Mesendoderm (in vitro differentiated cells): ENCODE results near the gene MKNK1.

Source experiments
- DNase-seq: peaks from one replicate; pipeline ENCODE4 v3.0.0; 2013
- H2AK5ac ChIP-seq: 2 replicates; pipeline ENCODE4 v1.6.1; 2013; ENCODE audit warnings: low read length, inconsistent platforms
- H2BK120ac ChIP-seq: 2 replicates; pipeline ENCODE4 v1.6.1; 2013; ENCODE audit warnings: low read depth, mild to moderate bottlenecking, low read length, moderate library complexity, mixed read lengths
- H2BK15ac ChIP-seq: replicated peaks from 2 replicates; pipeline ENCODE4 v1.6.1; 2013; ENCODE audit warnings: low read depth, mild to moderate bottlenecking, moderate library complexity
- H2BK5ac ChIP-seq: 2 replicates; pipeline ENCODE4 v1.6.1; 2013; ENCODE audit warnings: low read length, inconsistent platforms
- H3K18ac ChIP-seq: 2 replicates; pipeline ENCODE4 v1.6.1; 2013; ENCODE audit warnings: mild to moderate bottlenecking, low read length, mixed read lengths
- H3K23ac ChIP-seq: one replicate; pipeline ENCODE4 v1.6.1; 2013; ENCODE audit warnings: low read length
- H3K27ac ChIP-seq: 2 replicates; pipeline ENCODE4 v1.5.1; 2013; ENCODE audit warnings: low read depth, mild to moderate bottlenecking, inconsistent platforms, low read length, moderate library complexity
- H3K27me3 ChIP-seq: 2 replicates; pipeline ENCODE4 v1.6.1; 2013; ENCODE audit warnings: low read length, control low read depth, mild to moderate bottlenecking, inconsistent platforms; ENCODE audit not compliant: insufficient read depth, poor library complexity
- H3K36me3 ChIP-seq: 2 replicates; pipeline ENCODE4 v1.6.1; 2013; ENCODE audit warnings: low read length, inconsistent platforms; ENCODE audit not compliant: control insufficient read depth, insufficient read depth
- H3K4ac ChIP-seq: one replicate; pipeline ENCODE4 v1.6.1; 2013; ENCODE audit warnings: low read depth, mild to moderate bottlenecking, low read length, moderate library complexity
- H3K4me1 ChIP-seq: 2 replicates; pipeline ENCODE4 v1.6.1; 2013; ENCODE audit warnings: low read depth, low read length, inconsistent platforms; ENCODE audit not compliant: control insufficient read depth
- H3K4me2 ChIP-seq: 2 replicates; pipeline ENCODE4 v1.6.1; 2013; ENCODE audit warnings: low read length
- H3K4me3 ChIP-seq: 2 replicates; pipeline ENCODE4 v1.5.1; 2013; ENCODE audit warnings: mild to moderate bottlenecking, low read length
- H3K56ac ChIP-seq: one replicate; pipeline ENCODE4 v1.6.1; 2013; ENCODE audit warnings: low read length
- H3K79me1 ChIP-seq: 2 replicates; pipeline ENCODE4 v1.6.1; 2013; ENCODE audit warnings: low read length, inconsistent platforms
- H3K79me2 ChIP-seq: 2 replicates; pipeline ENCODE4 v1.6.1; 2013; ENCODE audit warnings: mild to moderate bottlenecking, low read length; ENCODE audit not compliant: control insufficient read depth, insufficient read depth
- H3K9ac ChIP-seq: 2 replicates; pipeline ENCODE4 v1.6.1; 2013; ENCODE audit warnings: low read length, inconsistent platforms
- H4K5ac ChIP-seq: one replicate; pipeline ENCODE4 v1.6.1; 2013; ENCODE audit warnings: low read length
- H4K8ac ChIP-seq: one replicate; pipeline ENCODE4 v1.6.1; 2013; ENCODE audit warnings: low read depth, mild to moderate bottlenecking, control low read depth, low read length, moderate library complexity
- WGBS: extraction: QIAGEN DNeasy Blood & Tissue Kit; methylation state at CpG from one replicate; pipeline ENCODE4 v1.1.7; 2013; ENCODE audit warnings: low lambda C conversion rate, missing lambda C conversion rate; ENCODE audit not compliant: insufficient coverage; ENCODE audit errors: extremely low coverage; 5-methylcytosine and 5-hydroxymethylcytosine counted together

The MKNK1 gene

GRCh38 chr1:46649764-46650163, 45.7 kb upstream of the MKNK1 start:
- Histone ChIP-seq H3K27ac (no peak overlapping the region), H4K8ac (no peak overlapping the region), H3K36me3 (no peaks in the 10 kb centered on the region)

GRCh38 chr1:46647611-46648010, 43.5 kb upstream of the MKNK1 start:
- no peaks in the 10 kb centered on the region for H3K4me1 ChIP-seq
- H3K36me3 ChIP-seq, result no peaks in the 10 kb centered on the region
- DNase-seq, result no peak
- no peak overlapping the region for H2BK15ac ChIP-seq
- H2BK5ac ChIP-seq, result no peak overlapping the region
- WGBS, result no CpG with 5 or more reads among the region's 3 CpGs
- no peak overlapping the region for H3K27ac ChIP-seq
- no peak overlapping the region for H2BK120ac ChIP-seq
- H3K79me2 ChIP-seq, result no peaks in the 10 kb centered on the region
- H3K79me1 ChIP-seq, result no peaks in the 10 kb centered on the region
- H4K5ac ChIP-seq, result no peak overlapping the region
- no peak overlapping the region for H3K23ac ChIP-seq
- no peak overlapping the region for H3K4ac ChIP-seq
- no peak overlapping the region for H3K9ac ChIP-seq
- no peak overlapping the region for H2AK5ac ChIP-seq
- H3K27me3 ChIP-seq, result no peaks in the 10 kb centered on the region
- H3K4me2 ChIP-seq, result no peak overlapping the region
- no peak overlapping the region for H3K4me3 ChIP-seq
- H3K56ac ChIP-seq, result no peak overlapping the region
- H4K8ac ChIP-seq, result no peak overlapping the region
- H3K18ac ChIP-seq, result no peak overlapping the region

More at GRCh38 chr1:46649764-46650163, 45.7 kb upstream of the MKNK1 start:
- H3K18ac ChIP-seq, result no peak overlapping the region
- H2BK120ac ChIP-seq, result no peak overlapping the region
- no peak overlapping the region for H2BK15ac ChIP-seq
- no peak overlapping the region for H3K9ac ChIP-seq
- no peak overlapping the region for H3K4me3 ChIP-seq
- no peak overlapping the region for H4K5ac ChIP-seq
- no peak overlapping the region for H2BK5ac ChIP-seq
- no peaks in the 10 kb centered on the region for H3K4me1 ChIP-seq
- no peak overlapping the region for H3K4me2 ChIP-seq
- no peaks in the 10 kb centered on the region for H3K27me3 ChIP-seq
- DNase-seq, result no peak
- no CpG with 5 or more reads among the region's 2 CpGs for WGBS
- H3K79me1 ChIP-seq, result no peaks in the 10 kb centered on the region
- no peak overlapping the region for H3K4ac ChIP-seq
- no peak overlapping the region for H2AK5ac ChIP-seq
- no peak overlapping the region for H3K23ac ChIP-seq
- H3K56ac ChIP-seq, result no peak overlapping the region
- no peaks in the 10 kb centered on the region for H3K79me2 ChIP-seq

GRCh38 chr1:46646844-46647243, 42.8 kb upstream of the MKNK1 start:
- H3K23ac ChIP-seq, result no peak overlapping the region
- H2BK5ac ChIP-seq, result no peak overlapping the region
- no peak overlapping the region for H4K5ac ChIP-seq
- no peaks in the 10 kb centered on the region for H3K79me1 ChIP-seq
- H3K36me3 ChIP-seq, result no peaks in the 10 kb centered on the region
- no peak overlapping the region for H4K8ac ChIP-seq
- H3K4me3 ChIP-seq, result no peak overlapping the region
- H3K79me2 ChIP-seq, result no peaks in the 10 kb centered on the region
- H3K18ac ChIP-seq, result no peak overlapping the region
- no peak overlapping the region for H2BK120ac ChIP-seq
- no peaks in the 10 kb centered on the region for H3K4me1 ChIP-seq
- WGBS, result no CpG with 5 or more reads among the region's 2 CpGs
- no peak overlapping the region for H2BK15ac ChIP-seq
- no peaks in the 10 kb centered on the region for H3K27me3 ChIP-seq
- H3K9ac ChIP-seq, result no peak overlapping the region
- H3K56ac ChIP-seq, result no peak overlapping the region
- DNase-seq, result no peak
- no peak overlapping the region for H3K4me2 ChIP-seq
- no peak overlapping the region for H3K27ac ChIP-seq
- H3K4ac ChIP-seq, result no peak overlapping the region
- H2AK5ac ChIP-seq, result no peak overlapping the region

GRCh38 chr1:46646331-46646730, 42.3 kb upstream of the MKNK1 start:
- Histone ChIP-seq H3K4ac (no peak overlapping the region), H3K4me2 (no peak overlapping the region), H3K27me3 (no peaks in the 10 kb centered on the region), H2BK5ac (no peak overlapping the region), H3K56ac (no peak overlapping the region), H3K9ac (no peak overlapping the region), H3K79me1 (no peaks in the 10 kb centered on the region), H2AK5ac (no peak overlapping the region), H3K79me2 (no peaks in the 10 kb centered on the region), H3K4me1 (no peaks in the 10 kb centered on the region), H3K36me3 (no peaks in the 10 kb centered on the region), H4K5ac (no peak overlapping the region), H4K8ac (no peak overlapping the region), H3K4me3 (no peak overlapping the region), H3K18ac (no peak overlapping the region), H2BK15ac (no peak overlapping the region), H3K27ac (no peak overlapping the region), H2BK120ac (no peak overlapping the region), H3K23ac (no peak overlapping the region)
- WGBS, result no CpG with 5 or more reads among the region's 1 CpG
- DNase-seq, result no peak

- H3K4me2 ChIP-seq, result no peak overlapping the region
- DNase-seq, result no peak
- H3K27me3 ChIP-seq, result no peaks in the 10 kb centered on the region
- no peak overlapping the region for H3K4me3 ChIP-seq
- no peak overlapping the region for H2BK120ac ChIP-seq
- no peaks in the 10 kb centered on the region for H3K36me3 ChIP-seq
- no peaks in the 10 kb centered on the region for H3K4me1 ChIP-seq
- H2AK5ac ChIP-seq, result no peak overlapping the region
- no peak overlapping the region for H3K9ac ChIP-seq
- H3K4ac ChIP-seq, result no peak overlapping the region
- H4K5ac ChIP-seq, result no peak overlapping the region
- H3K27ac ChIP-seq, result no peak overlapping the region
- H2BK15ac ChIP-seq, result no peak overlapping the region
- no peak overlapping the region for H2BK5ac ChIP-seq
- H3K56ac ChIP-seq, result no peak overlapping the region
- no peak overlapping the region for H3K23ac ChIP-seq
- no peaks in the 10 kb centered on the region for H3K79me1 ChIP-seq
- H3K18ac ChIP-seq, result no peak overlapping the region
- no peaks in the 10 kb centered on the region for H3K79me2 ChIP-seq
- no CpG with 5 or more reads among the region's 4 CpGs for WGBS
- H4K8ac ChIP-seq, result no peak overlapping the region
Observed at GRCh38 chr1:46645815-46646214, 41.7 kb upstream of the MKNK1 start.

GRCh38 chr1:46643368-46643775, 39.3 kb upstream of the MKNK1 start:
- Histone ChIP-seq H4K8ac (no peak overlapping the region), H2BK5ac (no peak overlapping the region), H3K36me3 (no peaks in the 10 kb centered on the region), H3K56ac (no peak overlapping the region), H4K5ac (no peak overlapping the region), H3K23ac (no peak overlapping the region), H3K4me2 (no peak overlapping the region), H3K4me1 (no peaks in the 10 kb centered on the region), H2AK5ac (no peak overlapping the region), H3K79me1 (no peaks in the 10 kb centered on the region), H3K4me3 (no peak overlapping the region), H3K79me2 (no peaks in the 10 kb centered on the region), H3K27ac (no peak overlapping the region), H2BK15ac (no peak overlapping the region), H3K18ac (no peak overlapping the region), H3K9ac (no peak overlapping the region), H3K27me3 (no peaks in the 10 kb centered on the region), H3K4ac (no peak overlapping the region), H2BK120ac (no peak overlapping the region)
- no peak for DNase-seq
